Testis (tissue), 2 donors: Measurements from ENCODE around the gene RMDN2.

ENCODE experiments used
- CTCF ChIP-seq, 3 experiments: fragments of 450-650 bp in 2 of 3; fragments of 200-600 bp in 1 of 3; sonication (generic) in 1 of 3; IDR thresholded peaks; one replicate each; pipeline ENCODE4 v1.5.1; 2016 to 2019; ENCODE audit warnings: antibody characterized with exemption in 3 of 3, mild to moderate bottlenecking in 2 of 3, moderate library complexity in 1 of 3
- POLR2A ChIP-seq: fragments of 450-650 bp; IDR thresholded peaks from one replicate; pipeline ENCODE4 v1.6.1; 2017; ENCODE audit warnings: antibody characterized with exemption, mild to moderate bottlenecking, moderate library complexity

GRCh38 chr2:37926635-37927034 lies 1.5 kb downstream of the RMDN2 start:
- TF ChIP-seq CTCF (IDR thresholded peaks at IDR 0.05): no peak
- TF ChIP-seq POLR2A: no peak
